Testis (tissue), 2 donors: Measurements from ENCODE around the gene ZNF804B.

Experiments
- CTCF ChIP-seq, 3 experiments: fragments of 450-650 bp in 2 of 3; fragments of 200-600 bp in 1 of 3; sonication (generic) in 1 of 3; IDR thresholded peaks; one replicate each; pipeline ENCODE4 v1.5.1; 2016 to 2019; ENCODE audit warnings: antibody characterized with exemption in 3 of 3, mild to moderate bottlenecking in 2 of 3, moderate library complexity in 1 of 3
- POLR2A ChIP-seq: fragments of 450-650 bp; IDR thresholded peaks from one replicate; pipeline ENCODE4 v1.6.1; 2017; ENCODE audit warnings: antibody characterized with exemption, mild to moderate bottlenecking, moderate library complexity

- no peak for TF ChIP-seq CTCF (IDR thresholded peaks at IDR 0.05)
- no peak for TF ChIP-seq POLR2A
Measured at GRCh38 chr7:89067048-89067447, 307.5 kb downstream of the ZNF804B start.
